Hypothalamus (tissue), 51 donors: ENCODE data around the gene DEUP1.

Experiments used
- DNase-seq, 51 donors: peaks; one replicate each; lab custom pipeline; 2025; lab: John Stamatoyannopoulos, UW

The DEUP1 gene

GRCh38 chr11:93474123-93474522, 143.6 kb downstream of the DEUP1 start:
- no peak for DNase-seq

- no peak for DNase-seq
Observed at GRCh38 chr11:93476796-93477195, 146.3 kb downstream of the DEUP1 start.

DNA sequence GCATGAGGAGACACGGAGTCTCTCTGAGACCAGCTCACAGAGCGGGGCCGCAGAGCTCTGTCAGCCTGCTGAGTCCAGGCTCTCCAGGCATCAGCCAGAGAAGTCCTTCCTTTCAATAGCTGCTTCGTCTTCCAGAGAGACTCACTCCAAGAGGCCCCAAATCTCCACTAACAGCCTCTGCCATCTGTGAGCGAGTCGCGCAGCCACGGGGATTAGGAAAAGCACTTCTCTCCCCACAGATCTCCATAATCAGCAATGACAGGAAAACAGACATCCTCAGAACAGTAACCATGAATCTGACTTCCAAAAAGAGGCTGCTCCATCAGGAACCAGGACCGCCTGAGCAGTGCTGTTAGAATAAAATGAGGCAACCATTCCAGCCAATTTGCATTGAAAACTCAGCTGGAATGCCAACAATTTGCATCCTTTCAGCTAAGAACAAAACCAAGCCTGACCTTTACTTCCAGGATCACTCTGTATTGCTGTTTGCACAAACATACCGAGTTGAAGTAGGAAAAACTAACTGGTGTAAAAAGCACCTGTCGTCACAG, 147.2 kb downstream of the DEUP1 start:
- DNase-seq: peak in 5 of 51 donors; percentile 4 to 19 (median 11)

DNA sequence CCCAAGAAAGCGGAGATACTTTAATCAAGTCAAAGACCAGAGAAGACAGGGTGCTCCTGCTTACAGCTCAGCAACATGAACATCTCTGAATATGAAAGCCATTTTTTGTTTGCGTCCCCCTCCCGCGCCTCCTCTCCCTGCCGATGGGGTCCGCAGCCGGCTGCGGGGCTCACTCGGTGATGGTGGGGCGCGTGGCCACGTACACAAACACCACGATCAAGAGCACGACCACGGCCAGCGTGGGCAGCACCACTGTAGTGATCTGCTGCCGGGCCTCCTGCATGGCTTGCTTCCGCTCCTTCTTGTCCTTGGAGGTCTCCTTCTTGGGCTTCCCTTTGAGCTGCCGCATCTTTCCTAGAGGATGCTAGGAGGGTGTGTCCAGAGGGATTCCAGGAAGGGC, 148.3 kb downstream of the DEUP1 start:
- no peak for DNase-seq

- DNase-seq: no peak
Observed at GRCh38 chr11:93480256-93480655, 149.7 kb downstream of the DEUP1 start.

GRCh38 chr11:93480756-93481155, 150.2 kb downstream of the DEUP1 start:
- DNase-seq: no peak

GRCh38 chr11:93481279-93481678, 150.7 kb downstream of the DEUP1 start:
- DNase-seq: no peak

DNA sequence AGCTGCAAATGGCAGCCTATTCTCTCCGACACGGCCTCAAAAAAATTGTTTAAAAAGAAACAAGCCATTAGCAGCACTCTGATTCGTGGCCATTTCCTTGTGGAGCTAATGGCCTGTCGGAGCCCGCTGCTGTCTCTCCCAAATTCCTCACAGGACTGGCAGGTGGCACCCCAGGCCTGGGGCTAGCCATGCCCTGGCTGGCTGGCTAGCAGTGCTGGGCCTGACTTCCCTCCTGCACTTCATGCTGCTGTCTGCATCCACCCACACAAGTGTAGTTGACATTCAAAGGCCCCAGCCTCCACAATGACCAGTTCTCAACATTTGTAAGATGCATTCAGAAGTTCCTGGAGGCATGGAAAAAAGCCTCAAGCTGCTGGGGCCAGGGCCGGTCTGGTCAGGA, 151.2 kb downstream of the DEUP1 start:
- DNase-seq: peak in 1 of 51 donors; percentile 4

DNA sequence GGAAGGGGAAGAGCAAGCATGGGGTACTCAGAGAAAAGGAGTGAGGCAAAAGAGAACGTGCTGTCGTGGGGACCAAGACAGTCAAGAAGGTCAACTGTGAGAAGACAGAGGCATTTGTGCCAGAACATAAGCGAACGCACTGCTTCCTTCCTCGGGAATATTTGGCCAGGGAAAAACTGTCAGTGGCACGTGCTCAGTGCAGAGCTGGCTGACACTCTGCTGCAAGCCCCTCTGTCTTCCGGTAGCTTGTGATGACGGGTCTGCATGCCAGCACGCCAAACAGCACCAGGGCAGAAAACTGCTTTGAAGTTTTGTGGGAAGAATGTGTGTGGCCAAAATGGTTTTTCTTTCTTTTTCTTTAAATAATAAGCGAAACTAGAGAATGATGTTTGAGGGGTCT, 152.0 kb downstream of the DEUP1 start:
- no peak for DNase-seq

DNA sequence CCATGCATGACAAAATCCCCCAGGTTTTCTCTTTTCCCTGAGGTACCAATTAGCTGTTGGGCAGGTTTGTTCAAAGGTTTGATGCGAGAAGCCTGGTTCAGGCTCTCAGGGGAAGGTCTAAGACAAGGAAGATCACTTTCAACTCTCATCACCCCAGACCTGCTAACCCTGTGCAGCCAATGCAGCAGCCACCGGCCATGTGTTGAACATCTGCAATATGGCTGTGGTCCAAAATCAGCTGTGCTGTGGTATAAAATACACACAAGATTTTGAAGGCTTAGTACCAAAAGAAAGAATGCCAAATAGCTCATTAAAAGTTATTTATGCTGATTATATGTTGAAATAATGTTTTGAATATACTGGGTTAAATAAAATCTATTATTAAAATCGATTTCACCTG, 154.2 kb downstream of the DEUP1 start:
- DNase-seq: no peak

- DNase-seq: no peak
Observed at GRCh38 chr11:93485983-93486382, 155.4 kb downstream of the DEUP1 start.

GRCh38 chr11:93487032-93487483, 156.5 kb downstream of the DEUP1 start:
- DNase-seq: no peak
